HG03432 (cell line): Measurements from ENCODE around the gene TAF4.
"Not testable (repeated sequence)": the region's sequence is repeated elsewhere in the genome, so short reads cannot be mapped to it uniquely, and the experiment has no call there.

ENCODE experiments used
- ATAC-seq: cut with Tn5 transposase; IDR thresholded peaks from one replicate; pipeline ENCODE4 v1.9.1; 2021; ENCODE audit warnings: mild to moderate bottlenecking, moderate library complexity; ENCODE audit not compliant: unreplicated experiment

The TAF4 gene

GRCh38 chr20:62065674-62066338 is at the start of gene TAF4:
Gene TAF4, minus strand, starts transcription at chr20:62065881. Its CDS starts 71 bp downstream, at chr20:62065810.
- ATAC-seq: peak; percentile 66

DNA sequence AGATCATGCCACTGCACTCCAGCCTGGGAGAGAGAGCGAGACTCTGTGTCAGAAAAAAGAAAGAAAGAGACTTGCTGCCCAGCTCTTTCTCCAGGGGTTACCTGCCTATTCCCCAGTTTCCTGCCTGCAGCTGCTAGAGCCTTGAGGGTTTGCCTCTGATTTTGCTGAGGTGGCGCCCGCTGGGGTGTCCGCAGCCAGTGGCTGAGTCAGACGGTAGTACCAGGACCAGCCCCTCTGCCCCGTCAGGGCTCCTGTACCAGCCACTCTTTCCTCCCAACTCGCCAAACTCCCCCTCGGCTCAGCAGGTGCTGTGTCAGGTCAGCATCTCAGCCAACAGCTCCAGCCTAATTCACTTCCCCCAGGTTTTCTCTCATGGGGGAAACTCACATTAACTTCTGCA is 49.2 kb upstream of the TAF4 start:
- no peak for ATAC-seq

DNA sequence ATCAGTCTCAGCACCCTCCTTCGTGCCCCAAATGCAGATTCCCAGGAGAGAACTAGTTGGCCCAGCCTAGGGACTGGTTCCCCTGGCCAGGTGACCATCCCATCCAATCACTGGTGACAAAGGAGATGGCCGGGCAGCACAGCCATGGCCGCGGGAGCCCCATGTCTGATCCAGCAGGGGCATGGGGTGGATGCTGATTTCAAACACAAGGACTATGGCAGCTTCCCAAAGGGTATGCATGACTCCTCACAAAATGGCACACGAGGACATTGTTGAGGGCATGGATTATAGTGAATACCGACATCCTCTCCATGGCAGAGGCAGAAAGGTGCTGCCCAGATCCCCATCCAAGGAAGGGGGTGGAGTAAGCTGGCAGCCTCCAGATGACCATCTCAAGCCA is 46.7 kb upstream of the TAF4 start:
- ATAC-seq: no peak

DNA sequence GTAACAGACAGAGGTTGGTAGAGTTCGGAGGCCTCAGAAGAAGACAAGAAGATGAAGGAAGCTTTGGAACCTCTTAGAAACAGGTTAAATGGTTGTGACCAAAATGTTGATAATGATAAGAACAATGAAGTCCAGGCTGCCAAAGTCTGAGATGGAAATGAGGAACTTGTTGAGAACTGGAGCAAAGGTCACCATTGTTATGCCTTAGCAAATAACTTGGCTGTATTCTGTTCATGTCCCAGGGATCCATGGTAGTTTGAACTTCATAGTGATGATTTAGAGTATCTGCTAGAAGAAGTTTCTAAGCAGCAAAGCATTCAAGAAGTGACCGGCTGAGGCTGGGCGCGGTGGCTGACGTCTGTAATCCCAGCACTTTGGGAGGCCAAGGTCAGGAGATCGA is 45.5 kb upstream of the TAF4 start:
- ATAC-seq: no peak

GRCh38 chr20:62105592-62105991 is 39.9 kb upstream of the TAF4 start:
- no peak for ATAC-seq

DNA sequence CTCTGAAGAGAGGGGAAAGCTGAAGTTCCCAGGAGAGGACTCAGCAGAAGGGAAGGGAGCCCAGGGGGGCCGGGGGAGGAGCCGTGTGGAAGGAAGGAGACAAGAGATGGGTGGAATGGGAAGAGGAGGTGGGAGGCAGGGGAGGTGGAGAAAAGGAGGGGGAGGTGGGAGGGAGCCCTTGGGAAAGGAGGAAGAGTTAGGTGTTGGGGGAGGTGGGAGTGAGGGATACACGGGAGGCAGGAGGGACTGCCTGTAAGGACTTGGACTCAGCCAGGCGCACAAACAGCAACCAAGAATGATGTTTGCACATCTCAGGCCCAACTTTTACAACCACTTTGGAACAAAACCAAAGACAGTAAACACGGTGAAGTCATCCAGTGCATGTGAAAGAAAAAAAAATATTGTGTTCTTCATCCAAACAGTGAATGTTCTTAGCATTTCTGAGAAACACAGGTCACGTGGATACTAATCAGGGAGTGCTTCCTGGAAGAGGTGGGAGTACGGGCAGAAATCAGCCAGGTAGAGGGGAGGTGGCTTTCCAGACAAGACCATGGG is 39.2 kb upstream of the TAF4 start:
- no peak for ATAC-seq

DNA sequence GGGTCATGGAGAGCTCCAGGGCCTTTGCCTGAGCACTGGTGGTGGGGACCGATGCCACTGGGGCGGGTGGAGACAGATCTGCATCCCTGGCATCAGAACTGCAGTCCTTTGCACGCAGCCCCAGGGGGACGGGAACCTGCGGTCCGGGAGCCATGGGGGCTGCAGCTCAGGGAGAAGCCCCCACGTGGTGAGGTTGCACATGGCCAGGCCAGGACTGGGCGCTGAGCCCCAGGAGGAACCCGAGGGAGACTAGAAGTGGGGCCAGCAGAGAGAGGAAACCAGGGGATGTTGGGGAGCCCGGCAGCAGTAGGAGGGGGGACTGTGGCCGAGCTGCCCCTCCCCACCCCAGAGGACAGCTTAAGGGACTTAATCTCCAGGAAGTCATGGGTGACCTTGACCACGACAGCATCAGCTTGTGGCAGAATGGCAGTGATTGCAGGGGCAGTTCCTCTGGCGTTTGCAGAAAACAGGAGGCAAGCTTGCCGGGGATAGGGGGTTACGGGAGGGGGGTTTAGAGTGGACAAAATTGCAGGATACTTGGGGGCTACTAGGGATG is 38.6 kb upstream of the TAF4 start:
- ATAC-seq: no peak

- ATAC-seq: no peak
These were observed 38.0 kb upstream of the TAF4 start for GRCh38 chr20:62103508-62104233.

DNA sequence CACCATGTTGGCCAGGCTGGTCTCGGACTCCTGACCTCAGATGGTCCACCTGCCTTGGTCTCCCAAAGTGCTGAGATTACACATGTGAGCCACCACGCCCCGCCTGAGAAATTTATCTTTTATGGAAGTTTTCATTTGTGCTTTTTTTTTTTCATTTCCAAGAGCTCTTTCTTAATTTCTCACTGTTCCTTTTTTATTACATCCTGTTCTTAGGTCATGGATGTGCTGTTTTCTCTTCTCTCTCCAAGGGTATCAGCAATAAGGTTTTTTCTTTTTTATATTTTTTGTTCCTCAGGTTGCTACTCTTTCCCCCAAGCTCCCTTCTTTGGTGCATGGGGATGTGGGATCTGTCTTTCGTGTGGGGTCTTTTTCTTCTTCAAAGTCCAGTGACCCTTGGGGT is 35.4 kb upstream of the TAF4 start:
- no peak for ATAC-seq

DNA sequence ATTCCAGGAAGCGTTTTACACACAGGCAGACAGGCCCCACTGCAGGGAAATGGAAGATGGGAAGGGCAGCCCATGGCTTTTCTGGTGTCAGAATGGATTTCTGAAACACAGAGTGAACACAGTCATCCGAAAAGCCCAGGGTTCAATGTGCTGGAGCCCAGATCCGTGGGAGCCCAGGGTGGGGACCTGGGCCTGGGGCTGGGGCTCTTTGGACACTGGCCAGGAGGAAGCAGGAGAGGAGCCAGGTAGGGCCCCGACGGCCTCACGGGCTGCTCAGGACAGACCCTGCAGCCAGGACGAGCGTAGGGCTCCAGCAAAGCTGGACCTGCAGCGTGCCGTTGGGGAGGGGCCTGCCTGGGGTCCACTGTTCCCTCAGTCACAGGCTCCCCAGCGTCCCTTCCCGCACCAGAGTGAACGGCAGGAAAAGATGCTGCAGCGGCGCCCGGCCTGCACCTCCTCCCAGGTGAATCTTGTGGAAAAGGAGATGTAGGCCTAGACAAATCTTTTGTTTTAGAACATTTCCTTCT is 32.3 kb upstream of the TAF4 start:
- no peak for ATAC-seq

- ATAC-seq: no peak
These were observed 31.0 kb upstream of the TAF4 start for GRCh38 chr20:62096421-62097380.

DNA sequence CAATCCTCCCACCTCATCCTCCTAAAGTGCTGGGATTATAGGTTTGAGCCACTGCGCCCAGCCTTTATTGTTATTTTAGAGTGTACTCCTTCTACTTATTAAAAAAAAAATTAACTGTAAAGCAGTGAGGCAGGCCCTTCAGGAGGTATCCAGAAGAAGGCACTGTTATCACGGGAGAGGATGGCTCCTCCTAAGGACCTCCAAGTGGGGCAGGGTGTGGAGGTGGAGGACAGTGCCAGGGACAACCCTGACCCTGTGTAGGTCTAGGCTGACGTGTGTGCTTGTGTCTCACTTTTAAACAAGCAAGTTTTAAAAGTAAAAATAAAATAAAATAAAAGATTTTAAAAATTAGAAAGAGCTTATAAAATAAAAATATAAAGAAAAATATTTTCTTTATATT is 23.7 kb upstream of the TAF4 start:
- no peak for ATAC-seq

- ATAC-seq: no peak
These were observed 22.8 kb upstream of the TAF4 start for GRCh38 chr20:62088258-62089127.

GRCh38 chr20:62087632-62088031 is 22.0 kb upstream of the TAF4 start:
- ATAC-seq: no peak

DNA sequence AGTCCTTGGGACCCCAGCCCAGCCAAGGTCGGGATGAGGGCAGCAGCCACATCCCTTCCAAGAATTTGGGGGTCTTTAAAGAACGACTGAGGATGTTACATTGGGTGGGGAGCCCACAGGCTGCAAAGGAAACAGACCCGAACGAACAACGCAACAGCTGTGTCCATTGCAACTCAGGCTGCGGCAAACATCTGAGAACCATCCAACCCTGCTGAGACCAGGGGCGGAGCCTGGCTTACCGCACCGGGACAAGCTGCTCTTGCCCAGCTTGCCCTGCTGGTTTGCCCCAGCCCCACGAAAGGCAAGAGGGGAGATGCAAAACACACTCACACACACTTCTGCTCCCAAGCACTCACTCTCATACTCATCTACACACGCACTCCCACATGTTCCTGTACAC is 21.5 kb upstream of the TAF4 start:
- no peak for ATAC-seq

GRCh38 chr20:62085206-62085605 is 19.5 kb upstream of the TAF4 start:
- ATAC-seq: no peak

DNA sequence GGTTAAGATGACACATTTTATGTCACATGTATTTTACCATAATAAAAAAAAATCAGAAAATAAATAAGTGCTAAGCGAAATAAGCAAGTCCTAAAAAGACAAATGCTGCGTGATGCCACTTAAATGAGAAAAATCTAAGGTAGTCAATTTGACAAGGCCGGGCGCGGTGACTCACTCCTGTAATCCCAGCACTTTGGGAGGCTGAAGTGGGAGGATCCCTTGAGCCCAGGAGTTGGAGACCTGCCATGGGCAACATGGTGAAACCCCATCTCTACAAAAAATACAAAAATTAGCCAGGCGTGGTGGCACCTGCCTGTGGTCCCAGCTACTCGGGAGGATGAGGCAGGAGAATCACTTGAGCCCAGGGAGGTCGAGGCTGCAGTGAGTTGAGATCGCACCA is 18.5 kb upstream of the TAF4 start:
- not testable (repeated sequence) for ATAC-seq

DNA sequence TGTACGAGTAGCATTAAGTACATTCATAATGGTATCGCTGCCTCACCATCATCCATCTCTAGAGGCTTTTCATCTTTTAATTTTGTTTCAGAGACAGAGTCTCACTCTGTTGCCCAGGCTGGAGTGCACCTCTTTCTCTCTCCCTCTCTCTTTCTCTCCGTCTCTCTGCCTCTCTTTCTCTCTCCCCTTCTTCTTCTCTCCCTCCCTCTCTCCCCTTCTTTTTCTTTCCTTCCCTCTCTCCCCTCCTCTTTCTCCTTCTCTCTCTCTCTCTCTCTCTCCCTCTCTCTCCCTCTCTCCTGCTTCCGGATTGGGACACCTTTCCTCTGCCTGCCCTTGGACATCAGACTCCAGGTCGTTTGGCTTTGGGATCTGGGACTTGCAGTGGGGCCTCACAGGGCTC is 17.6 kb upstream of the TAF4 start:
- ATAC-seq: no peak

DNA sequence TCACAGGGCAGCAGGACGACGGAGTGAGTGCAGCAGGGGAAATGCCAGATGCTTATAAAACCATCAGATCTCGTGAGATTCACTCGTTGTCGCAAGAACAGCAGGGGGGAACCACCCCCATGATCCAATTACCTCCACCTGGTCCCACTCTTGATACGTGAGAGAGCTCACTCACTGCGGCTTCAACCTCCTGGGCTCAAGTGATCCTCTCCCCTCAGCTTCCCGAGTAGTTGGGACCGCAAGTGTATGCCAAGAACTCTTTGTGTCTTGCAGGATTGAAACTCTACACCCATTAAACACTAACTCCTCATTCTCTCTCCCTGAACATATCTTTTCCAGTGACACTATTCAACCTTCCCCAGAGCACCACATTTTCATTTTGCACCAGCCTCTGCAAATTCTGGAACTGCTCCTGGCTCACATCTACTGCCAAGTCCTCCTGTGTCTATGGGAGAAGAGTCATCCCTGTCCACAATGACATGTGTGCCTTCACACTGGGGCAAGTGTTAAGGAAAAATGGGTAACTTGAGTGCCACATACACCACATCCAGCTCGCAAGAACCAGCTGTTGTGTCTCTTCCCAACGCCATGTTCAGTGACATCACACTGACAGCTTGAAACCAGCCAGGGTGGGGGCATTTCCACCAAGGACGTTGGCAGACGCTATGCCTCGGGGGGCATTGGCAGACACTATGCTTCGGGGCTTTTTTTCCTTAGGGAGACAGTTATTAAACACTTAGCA is 14.7 kb upstream of the TAF4 start:
- no peak for ATAC-seq
